Loucy (cell line): ENCODE data around the gene MFAP3L.

Experiments
- H2AFZ ChIP-seq: fragments of 200-600 bp; sonication (generic); 2 replicates; pipeline ENCODE4 v1.6.0; 2016; ENCODE audit warnings: antibody characterized with exemption, mild to moderate bottlenecking, low read length, moderate library complexity
- H3F3A ChIP-seq: fragments of 200-600 bp; 2 replicates; pipeline ENCODE4 v1.6.0; 2016; ENCODE audit warnings: antibody characterized with exemption, low read depth, mild to moderate bottlenecking
- H3K27me3 ChIP-seq: fragments of 200-600 bp; sonication (generic); 2 replicates; pipeline ENCODE4 v1.6.1; 2014; ENCODE audit warnings: low read length, mild to moderate bottlenecking; ENCODE audit not compliant: insufficient read depth, poor library complexity, severe bottlenecking
- H3K36me3 ChIP-seq: fragments of 200-600 bp; sonication (generic); 2 replicates; pipeline ENCODE4 v1.6.1; 2016; ENCODE audit warnings: low read length; ENCODE audit not compliant: insufficient read depth
- H3K4me1 ChIP-seq: fragments of 200-600 bp; sonication (generic); 2 replicates; pipeline ENCODE4 v1.5.1; 2014; ENCODE audit warnings: low read length, mild to moderate bottlenecking; ENCODE audit not compliant: insufficient read depth, poor library complexity, severe bottlenecking
- H3K4me2 ChIP-seq: fragments of 200-600 bp; sonication (generic); 2 replicates; pipeline ENCODE4 v1.6.0; 2014; ENCODE audit warnings: antibody characterized with exemption, low read length, low read depth, mild to moderate bottlenecking; ENCODE audit not compliant: poor library complexity, severe bottlenecking
- H3K4me3 ChIP-seq: fragments of 200-600 bp; sonication (generic); 2 replicates; pipeline ENCODE4 v1.5.1; 2014; ENCODE audit warnings: low read length, mild to moderate bottlenecking, mixed read lengths; ENCODE audit not compliant: poor library complexity, severe bottlenecking
- H3K79me2 ChIP-seq: fragments of 200-600 bp; sonication (generic); 2 replicates; pipeline ENCODE4 v1.6.1; 2014; ENCODE audit warnings: low read length; ENCODE audit not compliant: insufficient read depth
- H3K9ac ChIP-seq: fragments of 200-600 bp; sonication (generic); 2 replicates; pipeline ENCODE4 v1.6.0; 2014; ENCODE audit warnings: mild to moderate bottlenecking, low read depth, low read length, moderate library complexity; ENCODE audit not compliant: poor library complexity, severe bottlenecking
- H3K9me2 ChIP-seq: fragments of 200-600 bp; sonication (generic); replicated peaks from 2 replicates; pipeline ENCODE4 v1.6.1; 2016; ENCODE audit warnings: low read depth, low read length, mixed read lengths
- H3K9me3 ChIP-seq: fragments of 200-600 bp; sonication (generic); 2 replicates; pipeline ENCODE4 v1.6.1; 2014; ENCODE audit warnings: mild to moderate bottlenecking, antibody characterized with exemption, low read length, low read depth; ENCODE audit not compliant: insufficient read depth
- H4K20me1 ChIP-seq: fragments of 200-600 bp; sonication (generic); 2 replicates; pipeline ENCODE4 v1.6.0; 2014; ENCODE audit warnings: antibody characterized with exemption, low read length, mild to moderate bottlenecking; ENCODE audit not compliant: insufficient read depth, poor library complexity, severe bottlenecking
- EZH2phosphoT487 ChIP-seq: fragments of 200-600 bp; IDR thresholded peaks from 2 replicates; pipeline ENCODE4 v1.6.1; 2018; ENCODE audit warnings: antibody characterized with exemption, mild to moderate bottlenecking, moderate library complexity, borderline replicate concordance
- TF ChIP-seq, protein P1 (sequence below): fragments of 200-600 bp; sonication (generic); conservative IDR thresholded peaks from 2 replicates; pipeline ENCODE4 v1.5.1; 2014; ENCODE audit warnings: mild to moderate bottlenecking, antibody characterized with exemption, low read length

Gene MFAP3L

GRCh38 chr4:170038232-170038631 is 12.0 kb upstream of the MFAP3L start:
- Histone ChIP-seq H3F3A (no peaks in the 10 kb centered on the region), H4K20me1 (no peaks in the 10 kb centered on the region), H3K9me2 (no peaks in the 10 kb centered on the region), H3K9me3 (no peaks in the 10 kb centered on the region), H3K27me3 (no peaks in the 10 kb centered on the region), H3K36me3 (no peaks in the 10 kb centered on the region), H3K79me2 (no peaks in the 10 kb centered on the region), H3K4me2 (no peak overlapping the region), H3K4me3 (no peak overlapping the region), H3K9ac (no peak overlapping the region), H2AFZ (no peak overlapping the region), H3K4me1 (no peaks in the 10 kb centered on the region)
- no peak for TF ChIP-seq EZH2phosphoT487
- TF ChIP-seq, protein P1, sequence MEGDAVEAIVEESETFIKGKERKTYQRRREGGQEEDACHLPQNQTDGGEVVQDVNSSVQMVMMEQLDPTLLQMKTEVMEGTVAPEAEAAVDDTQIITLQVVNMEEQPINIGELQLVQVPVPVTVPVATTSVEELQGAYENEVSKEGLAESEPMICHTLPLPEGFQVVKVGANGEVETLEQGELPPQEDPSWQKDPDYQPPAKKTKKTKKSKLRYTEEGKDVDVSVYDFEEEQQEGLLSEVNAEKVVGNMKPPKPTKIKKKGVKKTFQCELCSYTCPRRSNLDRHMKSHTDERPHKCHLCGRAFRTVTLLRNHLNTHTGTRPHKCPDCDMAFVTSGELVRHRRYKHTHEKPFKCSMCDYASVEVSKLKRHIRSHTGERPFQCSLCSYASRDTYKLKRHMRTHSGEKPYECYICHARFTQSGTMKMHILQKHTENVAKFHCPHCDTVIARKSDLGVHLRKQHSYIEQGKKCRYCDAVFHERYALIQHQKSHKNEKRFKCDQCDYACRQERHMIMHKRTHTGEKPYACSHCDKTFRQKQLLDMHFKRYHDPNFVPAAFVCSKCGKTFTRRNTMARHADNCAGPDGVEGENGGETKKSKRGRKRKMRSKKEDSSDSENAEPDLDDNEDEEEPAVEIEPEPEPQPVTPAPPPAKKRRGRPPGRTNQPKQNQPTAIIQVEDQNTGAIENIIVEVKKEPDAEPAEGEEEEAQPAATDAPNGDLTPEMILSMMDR, result no peak

DNA sequence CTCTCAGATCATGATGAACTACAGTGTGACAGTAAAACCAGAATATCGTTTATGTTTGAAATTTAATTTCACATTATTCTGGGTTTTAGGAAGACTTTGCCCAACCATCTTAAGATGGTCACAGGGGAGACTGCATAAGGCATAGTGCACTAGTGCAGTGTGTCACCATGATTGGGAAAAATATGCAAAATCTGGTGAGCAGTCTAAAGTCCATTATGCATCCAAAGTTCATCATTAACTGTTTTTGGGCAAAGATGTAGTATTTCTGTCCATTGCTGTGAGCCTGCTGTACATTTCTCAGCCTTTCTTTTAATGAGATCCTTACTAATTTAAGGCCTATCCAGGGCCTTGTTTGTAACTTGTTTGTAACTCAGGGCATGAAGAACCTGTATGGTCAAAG is 11.3 kb upstream of the MFAP3L start:
- no peaks in the 10 kb centered on the region for H3K4me1 ChIP-seq
- no peak overlapping the region for H3K4me2 ChIP-seq
- no peaks in the 10 kb centered on the region for H3K9me2 ChIP-seq
- no peak overlapping the region for H3K4me3 ChIP-seq
- H3K27me3 ChIP-seq, result no peaks in the 10 kb centered on the region
- no peaks in the 10 kb centered on the region for H3F3A ChIP-seq
- no peak overlapping the region for H3K9ac ChIP-seq
- no peaks in the 10 kb centered on the region for H3K36me3 ChIP-seq
- no peaks in the 10 kb centered on the region for H3K9me3 ChIP-seq
- no peak overlapping the region for H2AFZ ChIP-seq
- no peaks in the 10 kb centered on the region for H4K20me1 ChIP-seq
- no peaks in the 10 kb centered on the region for H3K79me2 ChIP-seq
- TF ChIP-seq, protein P1, result no peak
- TF ChIP-seq EZH2phosphoT487, result no peak

GRCh38 chr4:170035845-170036244 is 9.7 kb upstream of the MFAP3L start:
- TF ChIP-seq EZH2phosphoT487, result no peak
- TF ChIP-seq, protein P1, result no peak
- no peaks in the 10 kb centered on the region for H3K4me1 ChIP-seq
- H3K4me3 ChIP-seq, result no peak overlapping the region

More at GRCh38 chr4:170035845-170036244, 9.7 kb upstream of the MFAP3L start:
- H3K9me2 ChIP-seq, result no peaks in the 10 kb centered on the region
- no peaks in the 10 kb centered on the region for H3K9me3 ChIP-seq
- H3K9ac ChIP-seq, result no peak overlapping the region
- no peaks in the 10 kb centered on the region for H3K36me3 ChIP-seq
- no peaks in the 10 kb centered on the region for H4K20me1 ChIP-seq
- H2AFZ ChIP-seq, result no peak overlapping the region
- H3K27me3 ChIP-seq, result no peaks in the 10 kb centered on the region
- H3K79me2 ChIP-seq, result no peaks in the 10 kb centered on the region
- H3F3A ChIP-seq, result no peaks in the 10 kb centered on the region
- no peak overlapping the region for H3K4me2 ChIP-seq
